Activated CD4-positive, alpha-beta memory T cell treated with anti-CD3 and anti-CD28 coated beads for 36 hours (primary cell): ENCODE results near the gene RBMXL3. TPM values are rescaled to one million over a fixed set of nuclear protein-coding genes. Genes with fewer than 3 reads are reported as not detected.

Experiments
- total RNA-seq, 2 experiments: library from RNA; stranded (reverse); gene quantifications; one replicate each; pipeline ENCODE4 v1.2.3, GENCODE V29; 2021

Gene RBMXL3
- total RNA-seq, 2 experiments from 2014 or later = not detected

Other genes starting within 250 kb of the RBMXL3 start
- not detected for gene IL13RA2, start 171.8 kb upstream of the RBMXL3 start, total RNA-seq
- not detected for gene LRCH2, start 44.7 kb downstream of the RBMXL3 start, total RNA-seq
- not detected for gene LUZP4, start 100.3 kb downstream of the RBMXL3 start, total RNA-seq